IPS DF 6.9 (cell line): Measurements from ENCODE around the gene PPIF.
A peak's percentile ranks its signal among the peaks of the same experiment; 100 is the strongest.

Experiments used
- DNase-seq: peaks from one replicate; pipeline ENCODE4 v3.0.0-alpha.2; 2013; ENCODE audit warnings: low read depth, low spot score
- H3K27ac ChIP-seq: one replicate; pipeline ENCODE4 v1.5.1; 2013; ENCODE audit warnings: low read length, control low read depth
- H3K27me3 ChIP-seq: 2 replicates; pipeline ENCODE4 v1.6.1; 2013; ENCODE audit warnings: mild to moderate bottlenecking, low read length; ENCODE audit not compliant: control insufficient read depth, insufficient read depth
- H3K36me3 ChIP-seq: 2 replicates; pipeline ENCODE4 v1.6.1; 2013; ENCODE audit warnings: low read length; ENCODE audit not compliant: control insufficient read depth, insufficient read depth
- H3K4me1 ChIP-seq: 2 replicates; pipeline ENCODE4 v1.6.1; 2013; ENCODE audit warnings: low read length; ENCODE audit not compliant: control insufficient read depth, insufficient read depth
- H3K4me3 ChIP-seq: 2 replicates; pipeline ENCODE4 v1.5.1; 2013; ENCODE audit warnings: mild to moderate bottlenecking, low read length
- H3K9me3 ChIP-seq: 2 replicates; pipeline ENCODE4 v1.6.1; 2013; ENCODE audit warnings: low read length, inconsistent platforms; ENCODE audit not compliant: control insufficient read depth, insufficient read depth
- WGBS: extraction: QIAGEN DNeasy Blood & Tissue Kit; methylation state at CpG from one replicate; pipeline ENCODE4 v1.1.7; 2013; ENCODE audit warnings: mixed read lengths, missing lambda C conversion rate; ENCODE audit not compliant: insufficient read length, insufficient coverage; 5-methylcytosine and 5-hydroxymethylcytosine counted together

PPIF gene

GRCh38 chr10:79397575-79398303 lies 50.5 kb downstream of the PPIF start:
- H3K27me3 ChIP-seq: no peaks in the 10 kb centered on the region
- no peak overlapping the region for H3K27ac ChIP-seq
- DNase-seq: no peak
- peaks cover 9% of the 10 kb centered on the region for H3K4me1 ChIP-seq
- no peak overlapping the region for H3K4me3 ChIP-seq
- WGBS: no CpG with 5 or more reads among the region's 17 CpGs
- no peaks in the 10 kb centered on the region for H3K9me3 ChIP-seq
- no peaks in the 10 kb centered on the region for H3K36me3 ChIP-seq

- no peak overlapping the region for H3K4me3 ChIP-seq
- no peaks in the 10 kb centered on the region for H3K36me3 ChIP-seq
- H3K27me3 ChIP-seq: no peaks in the 10 kb centered on the region
- H3K27ac ChIP-seq: no peak overlapping the region
- DNase-seq: no peak
- H3K9me3 ChIP-seq: no peaks in the 10 kb centered on the region
- H3K4me1 ChIP-seq: peaks cover 11% of the 10 kb centered on the region
- WGBS: no CpG with 5 or more reads among the region's 4 CpGs
Observed at GRCh38 chr10:79398642-79399041, 51.4 kb downstream of the PPIF start.

- no peaks in the 10 kb centered on the region for H3K9me3 ChIP-seq
- no peaks in the 10 kb centered on the region for H3K27me3 ChIP-seq
- H3K4me1 ChIP-seq: peaks cover 11% of the 10 kb centered on the region
- no peaks in the 10 kb centered on the region for H3K36me3 ChIP-seq
- no CpG with 5 or more reads among the region's 15 CpGs for WGBS
- no peak overlapping the region for H3K4me3 ChIP-seq
- peak; percentile 52 for DNase-seq
- no peak overlapping the region for H3K27ac ChIP-seq
Observed at GRCh38 chr10:79399223-79399831, 52.1 kb downstream of the PPIF start.

- DNase-seq: no peak
- no peak overlapping the region for H3K4me3 ChIP-seq
- peaks cover 16% of the 10 kb centered on the region for H3K4me1 ChIP-seq
- no peaks in the 10 kb centered on the region for H3K9me3 ChIP-seq
- H3K36me3 ChIP-seq: no peaks in the 10 kb centered on the region; the same call in 1 of the 2 replicates
- no CpG with 5 or more reads among the region's 11 CpGs for WGBS
- no peak overlapping the region for H3K27ac ChIP-seq
- no peaks in the 10 kb centered on the region for H3K27me3 ChIP-seq
Observed at GRCh38 chr10:79400146-79401004, 53.1 kb downstream of the PPIF start.

- no CpG with 5 or more reads among the region's 23 CpGs for WGBS
- Histone ChIP-seq H3K9me3 (no peaks in the 10 kb centered on the region), H3K36me3 (no peaks in the 10 kb centered on the region; the same call in 1 of the 2 replicates), H3K4me1 (peaks cover 20% of the 10 kb centered on the region), H3K27me3 (no peaks in the 10 kb centered on the region), H3K4me3 (no peak overlapping the region), H3K27ac (no peak overlapping the region)
- no peak for DNase-seq
Observed at GRCh38 chr10:79401015-79401921, 54.0 kb downstream of the PPIF start.

GRCh38 chr10:79402625-79402946 lies 55.3 kb downstream of the PPIF start:
- H3K4me1 ChIP-seq: peaks cover 20% of the 10 kb centered on the region
- no peaks in the 10 kb centered on the region for H3K27me3 ChIP-seq
- no peaks in the 10 kb centered on the region for H3K9me3 ChIP-seq
- H3K36me3 ChIP-seq: no peaks in the 10 kb centered on the region; the same call in 1 of the 2 replicates
- DNase-seq: no peak
- H3K27ac ChIP-seq: no peak overlapping the region
- WGBS: no CpG with 5 or more reads among the region's 7 CpGs
- no peak overlapping the region for H3K4me3 ChIP-seq

GRCh38 chr10:79402951-79403350 lies 55.7 kb downstream of the PPIF start:
- H3K9me3 ChIP-seq: no peaks in the 10 kb centered on the region
- H3K27me3 ChIP-seq: no peaks in the 10 kb centered on the region
- no CpG with 5 or more reads among the region's 8 CpGs for WGBS
- no peak overlapping the region for H3K4me3 ChIP-seq
- peaks cover 20% of the 10 kb centered on the region for H3K4me1 ChIP-seq
- DNase-seq: no peak
- no peaks in the 10 kb centered on the region; the same call in 1 of the 2 replicates for H3K36me3 ChIP-seq
- no peak overlapping the region for H3K27ac ChIP-seq

GRCh38 chr10:79403441-79404230 lies 56.4 kb downstream of the PPIF start:
- Histone ChIP-seq H3K27ac (no peak overlapping the region), H3K9me3 (no peaks in the 10 kb centered on the region), H3K4me3 (no peak overlapping the region), H3K27me3 (no peaks in the 10 kb centered on the region), H3K4me1 (peaks cover 20% of the 10 kb centered on the region), H3K36me3 (no peaks in the 10 kb centered on the region; the same call in 1 of the 2 replicates)
- no CpG with 5 or more reads among the region's 23 CpGs for WGBS
- no peak for DNase-seq

GRCh38 chr10:79404231-79404609 lies 57.0 kb downstream of the PPIF start:
- H3K9me3 ChIP-seq: no peaks in the 10 kb centered on the region
- no peak for DNase-seq
- no peaks in the 10 kb centered on the region; the same call in 1 of the 2 replicates for H3K36me3 ChIP-seq
- H3K4me1 ChIP-seq: peaks cover 17% of the 10 kb centered on the region
- no CpG with 5 or more reads among the region's 7 CpGs for WGBS
- no peak overlapping the region for H3K4me3 ChIP-seq
- no peaks in the 10 kb centered on the region for H3K27me3 ChIP-seq
- H3K27ac ChIP-seq: no peak overlapping the region
